ENCODE measurements around the gene TCN2. TPM values are rescaled to one million over a fixed set of nuclear protein-coding genes. Genes with fewer than 3 reads are reported as not detected.

The TCN2 gene
- total RNA-seq, 4 donors from 2014 or later: 4.9 to 24.2 (median 11.0) TPM

GRCh38 chr22:30596199-30596598 lies 10.8 kb upstream of the TCN2 start:
- TF ChIP-seq POLR2A (IDR thresholded peaks at IDR 0.05) (no peak), EP300 (IDR thresholded peaks at IDR 0.05) (no peak)
- Histone ChIP-seq H3K9me3 (no peaks in the 10 kb centered on the region), H3K36me3 (no peaks in the 10 kb centered on the region), H3K4me1 (peaks cover 2% of the 10 kb centered on the region), H3K4me3 (no peak overlapping the region), H3K27me3 (no peaks in the 10 kb centered on the region), H3K27ac (no peak overlapping the region)
- no peak for DNase-seq (ENCODE audit: low spot score in 2 of 2)
- WGBS: 66% methylated on average over 2 of the region's 2 CpGs

GRCh38 chr22:30596886-30597285 lies 10.1 kb upstream of the TCN2 start:
- DNase-seq (ENCODE audit: low spot score in 2 of 2): no peak
- no peak overlapping the region for H3K27ac ChIP-seq
- 100% methylated on average over 5 of the region's 29 CpGs for WGBS

GRCh38 chr22:30598986-30599385 lies 8.0 kb upstream of the TCN2 start:
- no peak for TF ChIP-seq POLR2AphosphoS5 (IDR thresholded peaks at IDR 0.05)
- no peak for TF ChIP-seq EP300 (IDR thresholded peaks at IDR 0.05)
- TF ChIP-seq CTCF (IDR thresholded peaks at IDR 0.05): no peak
- TF ChIP-seq POLR2A (IDR thresholded peaks at IDR 0.05): no peak
- Histone ChIP-seq H3K4me3 (no peak overlapping the region), H3K27me3 (no peaks in the 10 kb centered on the region), H3K4me1 (no peaks in the 10 kb centered on the region), H3K36me3 (no peaks in the 10 kb centered on the region), H3K9me3 (no peaks in the 10 kb centered on the region), H3K27ac (no peak overlapping the region)
- DNase-seq (ENCODE audit: low spot score in 2 of 2): no peak
- WGBS: 83% methylated on average over 3 of the region's 3 CpGs

More at GRCh38 chr22:30596886-30597285, 10.1 kb upstream of the TCN2 start:
- no peaks in the 10 kb centered on the region for H3K9me3 ChIP-seq
- no peak for TF ChIP-seq POLR2A (IDR thresholded peaks at IDR 0.05)
- TF ChIP-seq EP300 (IDR thresholded peaks at IDR 0.05): no peak
- no peak for TF ChIP-seq CTCF (IDR thresholded peaks at IDR 0.05)
- TF ChIP-seq POLR2AphosphoS5 (IDR thresholded peaks at IDR 0.05): no peak
- no peaks in the 10 kb centered on the region for H3K4me1 ChIP-seq
- H3K36me3 ChIP-seq: no peaks in the 10 kb centered on the region
- H3K4me3 ChIP-seq: no peak overlapping the region
- no peaks in the 10 kb centered on the region for H3K27me3 ChIP-seq

GRCh38 chr22:30600921-30601320 lies 6.1 kb upstream of the TCN2 start:
- no peaks in the 10 kb centered on the region for H3K9me3 ChIP-seq
- WGBS: 51% methylated on average over 3 of the region's 3 CpGs
- TF ChIP-seq EP300 (IDR thresholded peaks at IDR 0.05) (no peak), POLR2A (IDR thresholded peaks at IDR 0.05) (no peak), CTCF (IDR thresholded peaks at IDR 0.05) (no peak), POLR2AphosphoS5 (IDR thresholded peaks at IDR 0.05) (no peak)
- H3K4me3 ChIP-seq: no peak overlapping the region
- H3K27ac ChIP-seq: no peak overlapping the region
- no peaks in the 10 kb centered on the region for H3K27me3 ChIP-seq
- no peak for DNase-seq (ENCODE audit: low spot score in 2 of 2)
- peaks cover 7% of the 10 kb centered on the region for H3K4me1 ChIP-seq
- no peaks in the 10 kb centered on the region for H3K36me3 ChIP-seq

GRCh38 chr22:30601464-30601863 lies 5.5 kb upstream of the TCN2 start:
- no peak for DNase-seq (ENCODE audit: low spot score in 2 of 2)
- 92% methylated on average over 5 of the region's 5 CpGs for WGBS
- TF ChIP-seq CTCF (IDR thresholded peaks at IDR 0.05): no peak
- TF ChIP-seq POLR2A (IDR thresholded peaks at IDR 0.05): no peak
- TF ChIP-seq EP300 (IDR thresholded peaks at IDR 0.05): no peak
- no peak for TF ChIP-seq POLR2AphosphoS5 (IDR thresholded peaks at IDR 0.05)

GRCh38 chr22:30602049-30602448 lies 4.9 kb upstream of the TCN2 start:
- Histone ChIP-seq H3K4me3 (no peak overlapping the region), H3K9me3 (no peaks in the 10 kb centered on the region), H3K27me3 (no peaks in the 10 kb centered on the region), H3K36me3 (no peaks in the 10 kb centered on the region), H3K4me1 (peaks cover 17% of the 10 kb centered on the region), H3K27ac (no peak overlapping the region)
- WGBS: 69% methylated on average over 3 of the region's 3 CpGs
- no peak for TF ChIP-seq EP300 (IDR thresholded peaks at IDR 0.05)
- no peak for TF ChIP-seq CTCF (IDR thresholded peaks at IDR 0.05)
- no peak for TF ChIP-seq POLR2A (IDR thresholded peaks at IDR 0.05)
- TF ChIP-seq POLR2AphosphoS5 (IDR thresholded peaks at IDR 0.05): no peak
- DNase-seq (ENCODE audit: low spot score in 2 of 2): no peak

More at GRCh38 chr22:30601464-30601863, 5.5 kb upstream of the TCN2 start:
- Histone ChIP-seq H3K4me1 (peaks cover 12% of the 10 kb centered on the region), H3K9me3 (no peaks in the 10 kb centered on the region), H3K4me3 (no peak overlapping the region), H3K27me3 (no peaks in the 10 kb centered on the region), H3K27ac (no peak overlapping the region), H3K36me3 (no peaks in the 10 kb centered on the region)

Measured in suprapubic skin (tissue), 4 donors.